ENCODE results near the gene MYL12A.
A peak's percentile ranks its signal among the peaks of the same experiment; 100 is the strongest.

The MYL12A gene

DNA sequence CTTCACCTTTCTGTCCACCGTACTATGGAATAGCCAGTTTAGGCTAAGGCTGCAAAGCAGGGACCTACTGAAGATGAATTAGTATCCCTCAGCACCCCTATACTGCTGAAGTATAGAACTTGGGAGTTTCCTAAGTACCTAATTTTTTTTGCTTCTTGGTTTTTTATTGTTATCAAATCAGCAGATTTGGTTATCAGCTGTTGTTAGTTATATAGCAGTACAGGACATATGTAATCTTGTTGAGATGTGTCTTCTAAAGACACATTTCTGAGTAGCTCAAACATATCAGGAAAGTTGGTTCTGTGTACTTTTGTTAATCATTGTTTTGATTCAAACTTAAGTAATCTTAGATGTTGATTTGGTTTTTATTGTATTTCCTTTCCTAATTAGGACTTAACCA, 5.2 kb downstream of the MYL12A start:
- Histone ChIP-seq H2AFZ (no peak overlapping the region), H3K9me3 (ENCODE audit: control insufficient read depth, low read length) (no peaks in the 10 kb centered on the region), H3K27ac (no peak overlapping the region), H3K4me1 (peaks cover 7% of the 10 kb centered on the region), H3K79me2 (peaks cover 24% of the 10 kb centered on the region), H3K36me3 (ENCODE audit: control insufficient read depth, insufficient read depth, low read length) (no peaks in the 10 kb centered on the region), H3K9ac (no peak overlapping the region), H3K27me3 (ENCODE audit: control insufficient read depth, insufficient read depth, low read length) (no peaks in the 10 kb centered on the region), H3K4me3 (ENCODE audit: low read depth, low read length) (no peak overlapping the region), H3K4me2 (ENCODE audit: low read length) (no peak overlapping the region)
- TF ChIP-seq, protein P1, sequence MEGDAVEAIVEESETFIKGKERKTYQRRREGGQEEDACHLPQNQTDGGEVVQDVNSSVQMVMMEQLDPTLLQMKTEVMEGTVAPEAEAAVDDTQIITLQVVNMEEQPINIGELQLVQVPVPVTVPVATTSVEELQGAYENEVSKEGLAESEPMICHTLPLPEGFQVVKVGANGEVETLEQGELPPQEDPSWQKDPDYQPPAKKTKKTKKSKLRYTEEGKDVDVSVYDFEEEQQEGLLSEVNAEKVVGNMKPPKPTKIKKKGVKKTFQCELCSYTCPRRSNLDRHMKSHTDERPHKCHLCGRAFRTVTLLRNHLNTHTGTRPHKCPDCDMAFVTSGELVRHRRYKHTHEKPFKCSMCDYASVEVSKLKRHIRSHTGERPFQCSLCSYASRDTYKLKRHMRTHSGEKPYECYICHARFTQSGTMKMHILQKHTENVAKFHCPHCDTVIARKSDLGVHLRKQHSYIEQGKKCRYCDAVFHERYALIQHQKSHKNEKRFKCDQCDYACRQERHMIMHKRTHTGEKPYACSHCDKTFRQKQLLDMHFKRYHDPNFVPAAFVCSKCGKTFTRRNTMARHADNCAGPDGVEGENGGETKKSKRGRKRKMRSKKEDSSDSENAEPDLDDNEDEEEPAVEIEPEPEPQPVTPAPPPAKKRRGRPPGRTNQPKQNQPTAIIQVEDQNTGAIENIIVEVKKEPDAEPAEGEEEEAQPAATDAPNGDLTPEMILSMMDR (IDR thresholded peaks at IDR 0.05): no peak

DNA sequence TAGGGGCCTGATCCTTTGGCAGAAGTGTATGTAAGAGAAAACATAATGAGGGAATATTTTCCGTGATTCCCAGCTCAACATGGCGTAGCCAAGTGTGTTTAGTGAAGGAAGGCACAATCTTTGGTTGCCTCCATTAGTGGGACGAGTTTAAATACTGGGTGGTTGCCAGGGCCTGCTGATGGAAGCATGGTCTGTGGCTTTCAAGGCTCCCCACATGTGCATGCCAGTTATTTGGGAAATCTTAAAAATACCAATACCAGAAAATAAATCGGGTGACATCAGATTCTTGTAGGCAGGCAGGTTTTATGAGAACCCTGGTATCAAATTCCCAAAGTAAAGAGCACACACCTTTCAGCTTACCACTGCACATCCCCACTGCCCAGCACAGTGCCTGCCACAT, 7.1 kb downstream of the MYL12A start:
- H3K27ac ChIP-seq: no peak overlapping the region
- no peak overlapping the region for H3K4me3 ChIP-seq (ENCODE audit: low read depth, low read length)

DNA sequence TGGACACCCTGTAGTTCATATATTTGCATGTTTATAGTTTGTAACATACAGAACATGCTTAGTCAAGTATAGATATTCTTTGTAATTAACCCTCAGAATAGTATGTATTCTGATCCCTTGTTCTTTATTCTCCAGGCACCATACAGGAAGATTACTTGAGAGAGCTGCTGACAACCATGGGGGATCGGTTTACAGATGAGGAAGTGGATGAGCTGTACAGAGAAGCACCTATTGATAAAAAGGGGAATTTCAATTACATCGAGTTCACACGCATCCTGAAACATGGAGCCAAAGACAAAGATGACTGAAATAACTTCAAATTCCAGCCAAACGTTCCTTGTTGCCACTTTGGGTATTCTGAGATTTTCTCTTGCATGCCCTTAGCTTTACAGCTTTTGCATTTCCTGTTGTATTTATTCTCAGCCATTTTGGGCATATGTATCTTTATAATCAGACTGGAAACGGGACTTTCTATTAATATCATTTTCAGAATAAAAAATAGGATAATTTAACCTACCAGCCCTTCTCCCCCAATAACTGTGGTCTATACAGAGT, 8.1 kb downstream of the MYL12A start:
- Histone ChIP-seq H3K4me3 (ENCODE audit: low read depth, low read length) (no peak overlapping the region), H3K9me3 (ENCODE audit: control insufficient read depth, low read length) (no peaks in the 10 kb centered on the region), H3K27ac (no peak overlapping the region), H3K27me3 (ENCODE audit: control insufficient read depth, insufficient read depth, low read length) (no peaks in the 10 kb centered on the region), H2AFZ (no peak overlapping the region), H3K9ac (no peak overlapping the region), H3K79me2 (peaks cover 17% of the 10 kb centered on the region), H3K4me1 (peaks cover 8% of the 10 kb centered on the region), H3K4me2 (ENCODE audit: low read length) (peak overlapping the region; percentile 63), H3K36me3 (ENCODE audit: control insufficient read depth, insufficient read depth, low read length) (no peaks in the 10 kb centered on the region)
- TF ChIP-seq, protein P1 (IDR thresholded peaks at IDR 0.05): no peak

More for the DNA sequence above, 7.1 kb downstream of the MYL12A start:
- TF ChIP-seq, protein P1 (IDR thresholded peaks at IDR 0.05): no peak
- no peaks in the 10 kb centered on the region for H3K27me3 ChIP-seq (ENCODE audit: control insufficient read depth, insufficient read depth, low read length)
- H2AFZ ChIP-seq: no peak overlapping the region
- H3K9me3 ChIP-seq (ENCODE audit: control insufficient read depth, low read length): no peaks in the 10 kb centered on the region
- H3K36me3 ChIP-seq (ENCODE audit: control insufficient read depth, insufficient read depth, low read length): no peaks in the 10 kb centered on the region
- no peak overlapping the region for H3K9ac ChIP-seq
- peaks cover 7% of the 10 kb centered on the region for H3K4me1 ChIP-seq
- H3K79me2 ChIP-seq: peaks cover 17% of the 10 kb centered on the region
- H3K4me2 ChIP-seq (ENCODE audit: low read length): no peak overlapping the region

DNA sequence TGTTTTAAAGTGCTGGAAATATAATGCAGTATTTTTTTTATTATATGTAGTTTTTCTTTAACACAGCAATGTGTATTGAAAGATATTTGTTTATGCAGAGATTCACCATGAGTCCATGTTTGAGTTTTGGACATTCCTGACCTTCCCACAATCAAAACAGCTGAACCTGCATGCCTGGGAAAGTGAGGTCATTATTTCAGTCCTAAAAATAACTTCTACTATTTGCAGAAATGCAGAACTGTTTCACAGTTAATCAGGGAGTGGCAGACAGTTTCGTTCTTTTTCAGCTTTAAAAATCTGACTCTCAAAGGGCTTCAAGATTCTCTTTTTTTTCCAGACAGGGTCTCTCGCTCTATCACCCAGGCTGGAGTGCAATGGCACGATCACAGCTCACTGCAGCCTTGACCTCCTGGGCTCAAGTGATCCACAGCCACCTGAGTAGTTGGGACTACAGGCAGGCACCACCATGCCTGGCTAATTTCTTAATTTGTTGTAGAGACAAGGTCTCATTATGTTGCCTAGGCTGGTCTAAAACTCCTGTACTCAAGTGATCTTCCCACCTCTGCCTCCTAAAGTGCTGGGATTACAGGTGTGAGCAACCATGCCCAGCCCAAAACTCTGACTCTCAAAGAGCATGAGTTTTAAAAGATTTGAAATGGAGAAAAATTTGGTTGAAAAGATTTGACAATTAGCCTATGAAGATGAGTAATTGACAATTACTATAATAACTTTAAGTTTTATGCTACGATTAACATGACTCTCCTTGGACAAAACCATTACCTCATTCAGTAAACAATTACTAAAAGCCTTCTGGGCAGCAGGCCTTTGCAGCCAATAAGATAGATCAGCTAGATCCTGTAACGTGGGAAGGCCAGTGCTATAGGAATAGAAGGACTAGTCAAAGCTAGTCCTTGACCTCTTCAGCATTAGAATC, 9.4 kb downstream of the MYL12A start:
- Histone ChIP-seq H3K4me1 (peaks cover 10% of the 10 kb centered on the region), H3K36me3 (ENCODE audit: control insufficient read depth, insufficient read depth, low read length) (no peaks in the 10 kb centered on the region), H3K27me3 (ENCODE audit: control insufficient read depth, insufficient read depth, low read length) (no peaks in the 10 kb centered on the region), H3K4me3 (ENCODE audit: low read depth, low read length) (peak overlapping the region; percentile 43), H2AFZ (no peak overlapping the region), H3K9me3 (ENCODE audit: control insufficient read depth, low read length) (no peaks in the 10 kb centered on the region), H3K4me2 (ENCODE audit: low read length) (peak overlapping the region; percentile 63), H3K79me2 (peaks cover 17% of the 10 kb centered on the region), H3K27ac (peak overlapping the region; percentile 37), H3K9ac (no peak overlapping the region)
- TF ChIP-seq, protein P1 (IDR thresholded peaks at IDR 0.05): no peak

Measured in parathyroid adenoma (tissue), 2 donors.